Activated naive CD4-positive, alpha-beta T cell treated with anti-CD3 and anti-CD28 coated beads, Interleukin-2, amount 10 ng/mL, durations not matched to agents 7 days and 5 days (primary cell): ENCODE results near the gene STK11IP.

ENCODE experiments used
- CTCF ChIA-PET: fragments of 350-600 bp; sonication (Branson Sonifier 250); formaldehyde crosslinking; loops from one replicate; lab custom pipeline; 2021; ENCODE audit warnings: antibody characterized with exemption; lab: Charles Lee
- DNase-seq: peaks from one replicate; pipeline ENCODE4 v3.0.0-alpha.2; 2020
- H3K27ac Mint-ChIP-seq: one replicate; pipeline ENCODE4 v1.8.0; 2021; ENCODE audit warnings: mild to moderate bottlenecking, moderate library complexity, mixed read lengths
- H3K27me3 Mint-ChIP-seq: one replicate; pipeline ENCODE4 v1.8.0; 2021; ENCODE audit warnings: mild to moderate bottlenecking, mixed read lengths
- H3K36me3 Mint-ChIP-seq: one replicate; pipeline ENCODE4 v1.8.0; 2021; ENCODE audit warnings: mixed read lengths
- H3K4me1 Mint-ChIP-seq: one replicate; pipeline ENCODE4 v1.8.0; 2021; ENCODE audit warnings: mixed read lengths
- H3K4me3 Mint-ChIP-seq: one replicate; pipeline ENCODE4 v1.8.0; 2021; ENCODE audit warnings: mild to moderate bottlenecking, moderate library complexity, mixed read lengths
- H3K9me3 Mint-ChIP-seq: one replicate; pipeline ENCODE4 v1.8.0; 2021; ENCODE audit warnings: mixed read lengths

Gene STK11IP

DNA sequence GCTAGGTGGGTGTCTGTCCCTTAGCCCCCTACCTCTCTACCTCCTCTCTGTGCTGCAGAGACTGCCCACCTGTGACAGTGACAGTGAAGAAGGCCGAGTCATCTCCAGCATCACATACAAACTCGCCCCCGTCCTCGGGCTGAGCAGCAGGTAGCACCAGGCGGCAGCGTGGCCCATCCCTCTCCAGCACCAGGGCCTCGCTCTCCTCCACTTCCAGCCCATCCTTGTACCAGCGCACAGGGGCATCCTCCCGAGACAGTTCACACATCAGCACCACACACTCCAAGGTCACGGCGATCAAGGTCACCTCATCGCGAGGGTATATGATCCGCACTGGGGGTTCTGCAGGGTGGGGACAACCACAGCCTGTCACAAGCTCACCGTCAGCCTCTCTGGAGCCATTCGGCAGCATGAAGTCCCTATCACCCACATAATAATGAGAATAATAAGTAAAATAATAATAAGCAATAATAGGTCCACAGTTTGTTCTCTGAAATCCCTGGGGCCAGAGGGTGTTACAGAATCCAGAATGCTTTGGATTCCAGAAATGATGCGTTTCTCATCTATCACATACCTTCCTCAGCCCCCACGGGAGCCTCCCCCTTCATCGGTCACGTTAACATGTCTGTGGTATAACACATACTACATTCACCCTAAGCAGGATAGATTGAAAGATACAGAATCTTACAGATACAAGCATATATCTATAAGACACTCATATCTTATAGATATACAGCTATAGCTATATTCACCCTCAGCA is 38.3 kb upstream of the STK11IP start:
- CTCF ChIA-PET = interaction anchor here (1.0 to 3.8 kb wide), 8 partner anchors 9 to 86 kb away, joined by 3 to 35 read pairs (median 7); partner anchors contain the start of gene OBSL1
- Mint-ChIP-seq H3K27ac (no peak overlapping the region), H3K36me3 (no peaks in the 10 kb centered on the region), H3K4me3 (no peak overlapping the region), H3K27me3 (peaks cover 18% of the 10 kb centered on the region), H3K9me3 (no peaks in the 10 kb centered on the region), H3K4me1 (no peaks in the 10 kb centered on the region)
- DNase-seq = no peak

- H3K27ac Mint-ChIP-seq = no peak overlapping the region
- peaks cover 21% of the 10 kb centered on the region for H3K27me3 Mint-ChIP-seq
- CTCF ChIA-PET = interaction anchor here (0.7 to 3.8 kb wide), 18 partner anchors 9 to 85 kb away, joined by 3 to 35 read pairs (median 5); partner anchors contain the start of gene OBSL1
- H3K36me3 Mint-ChIP-seq = no peaks in the 10 kb centered on the region
- no peaks in the 10 kb centered on the region for H3K9me3 Mint-ChIP-seq
- no peaks in the 10 kb centered on the region for H3K4me1 Mint-ChIP-seq
- no peak overlapping the region for H3K4me3 Mint-ChIP-seq
- DNase-seq = peak; percentile 32
These were observed 37.4 kb upstream of the STK11IP start for GRCh38 chr2:219560037-219560892.

GRCh38 chr2:219560893-219561178 is 36.8 kb upstream of the STK11IP start:
- CTCF ChIA-PET = interaction anchor here (0.7 to 3.8 kb wide), 17 partner anchors 8 to 82 kb away, joined by 3 to 35 read pairs (median 5); partner anchors contain the start of gene OBSL1
- no peak for DNase-seq
- Mint-ChIP-seq H3K27me3 (peaks cover 23% of the 10 kb centered on the region), H3K27ac (no peak overlapping the region), H3K9me3 (no peaks in the 10 kb centered on the region), H3K36me3 (no peaks in the 10 kb centered on the region), H3K4me1 (no peaks in the 10 kb centered on the region), H3K4me3 (no peak overlapping the region)

- DNase-seq = no peak
- no peaks in the 10 kb centered on the region for H3K36me3 Mint-ChIP-seq
- H3K4me1 Mint-ChIP-seq = no peaks in the 10 kb centered on the region
- H3K9me3 Mint-ChIP-seq = no peaks in the 10 kb centered on the region
- CTCF ChIA-PET = interaction anchor here (0.8 to 3.8 kb wide), 11 partner anchors 7 to 82 kb away, joined by 3 to 35 read pairs (median 5); no protein-coding TSS in a partner anchor
- H3K27me3 Mint-ChIP-seq = peaks cover 29% of the 10 kb centered on the region
- no peak overlapping the region for H3K4me3 Mint-ChIP-seq
- H3K27ac Mint-ChIP-seq = no peak overlapping the region
These were observed 36.2 kb upstream of the STK11IP start for GRCh38 chr2:219561179-219562048.

- Mint-ChIP-seq H3K9me3 (no peaks in the 10 kb centered on the region), H3K4me3 (no peak overlapping the region), H3K27me3 (peaks cover 36% of the 10 kb centered on the region), H3K27ac (no peak overlapping the region), H3K4me1 (no peaks in the 10 kb centered on the region), H3K36me3 (no peaks in the 10 kb centered on the region)
- DNase-seq = no peak
- CTCF ChIA-PET = interaction anchor here (0.8 to 3.8 kb wide), 2 partner anchors 22 to 87 kb away, joined by 6 to 35 read pairs; no protein-coding TSS in a partner anchor
These were observed 35.3 kb upstream of the STK11IP start for GRCh38 chr2:219562049-219563020.

GRCh38 chr2:219563271-219563928 is 34.3 kb upstream of the STK11IP start:
- peaks cover 44% of the 10 kb centered on the region for H3K27me3 Mint-ChIP-seq
- no peaks in the 10 kb centered on the region for H3K36me3 Mint-ChIP-seq
- CTCF ChIA-PET = no interaction called here
- no peaks in the 10 kb centered on the region for H3K9me3 Mint-ChIP-seq
- H3K4me1 Mint-ChIP-seq = no peaks in the 10 kb centered on the region
- no peak overlapping the region for H3K4me3 Mint-ChIP-seq
- H3K27ac Mint-ChIP-seq = no peak overlapping the region
- DNase-seq = no peak

- peaks cover 57% of the 10 kb centered on the region for H3K27me3 Mint-ChIP-seq
- CTCF ChIA-PET = interaction anchor here (0.5 kb wide), 1 partner anchor 270 kb away, joined by 3 read pairs; no protein-coding TSS in a partner anchor
- H3K27ac Mint-ChIP-seq = no peak overlapping the region
- no peaks in the 10 kb centered on the region for H3K36me3 Mint-ChIP-seq
- no peaks in the 10 kb centered on the region for H3K9me3 Mint-ChIP-seq
- DNase-seq = no peak
- H3K4me3 Mint-ChIP-seq = no peak overlapping the region
- H3K4me1 Mint-ChIP-seq = peaks cover 3% of the 10 kb centered on the region
These were observed 32.3 kb upstream of the STK11IP start for GRCh38 chr2:219565130-219566080.

DNA sequence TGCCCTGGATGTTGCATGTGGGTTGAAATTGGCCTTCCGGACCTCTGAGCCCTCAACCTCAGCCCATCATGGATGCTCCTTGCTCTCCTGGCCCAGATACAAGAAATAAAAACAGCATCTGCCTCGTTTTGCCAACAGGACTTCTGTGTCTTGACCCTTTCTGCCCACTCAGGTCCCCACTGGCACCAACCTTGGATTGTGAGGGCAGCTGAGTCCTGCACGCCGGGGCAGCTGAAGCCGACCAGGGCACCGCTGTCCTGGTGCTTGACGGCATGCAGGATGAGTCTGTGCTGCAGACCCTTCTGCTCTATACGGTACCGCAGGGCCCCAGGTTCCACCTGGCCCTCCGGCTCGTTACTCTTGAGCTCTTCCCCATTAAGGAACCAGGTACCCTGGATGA is 31.0 kb upstream of the STK11IP start:
- Mint-ChIP-seq H3K27me3 (peaks cover 61% of the 10 kb centered on the region), H3K9me3 (no peaks in the 10 kb centered on the region), H3K27ac (no peak overlapping the region), H3K36me3 (no peaks in the 10 kb centered on the region), H3K4me1 (peaks cover 3% of the 10 kb centered on the region), H3K4me3 (no peak overlapping the region)
- CTCF ChIA-PET = no interaction called here
- no peak for DNase-seq

DNA sequence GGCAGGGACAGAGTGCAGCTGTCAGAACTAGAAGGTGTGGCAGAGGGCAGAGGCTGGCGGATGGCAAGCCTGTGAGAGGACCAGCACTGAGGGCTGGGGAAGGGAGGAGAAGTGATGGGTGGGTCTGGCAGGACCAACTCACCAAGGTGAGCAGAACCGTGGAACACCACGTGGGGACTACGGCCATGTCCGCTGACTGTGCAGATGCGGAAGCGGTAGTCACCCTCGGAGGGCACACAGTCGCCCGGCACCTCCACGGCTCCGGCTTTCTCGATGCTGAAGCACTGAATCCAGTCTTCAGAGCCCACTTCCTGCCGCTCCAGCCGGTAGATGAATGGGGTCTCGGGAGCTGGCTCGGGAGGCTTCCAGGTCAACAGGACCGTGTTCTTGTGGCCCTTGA is 30.5 kb upstream of the STK11IP start:
- Mint-ChIP-seq H3K27me3 (peaks cover 66% of the 10 kb centered on the region), H3K36me3 (no peaks in the 10 kb centered on the region), H3K4me1 (peaks cover 3% of the 10 kb centered on the region), H3K4me3 (no peak overlapping the region), H3K27ac (no peak overlapping the region), H3K9me3 (no peaks in the 10 kb centered on the region)
- DNase-seq = no peak
- CTCF ChIA-PET = no interaction called here

DNA sequence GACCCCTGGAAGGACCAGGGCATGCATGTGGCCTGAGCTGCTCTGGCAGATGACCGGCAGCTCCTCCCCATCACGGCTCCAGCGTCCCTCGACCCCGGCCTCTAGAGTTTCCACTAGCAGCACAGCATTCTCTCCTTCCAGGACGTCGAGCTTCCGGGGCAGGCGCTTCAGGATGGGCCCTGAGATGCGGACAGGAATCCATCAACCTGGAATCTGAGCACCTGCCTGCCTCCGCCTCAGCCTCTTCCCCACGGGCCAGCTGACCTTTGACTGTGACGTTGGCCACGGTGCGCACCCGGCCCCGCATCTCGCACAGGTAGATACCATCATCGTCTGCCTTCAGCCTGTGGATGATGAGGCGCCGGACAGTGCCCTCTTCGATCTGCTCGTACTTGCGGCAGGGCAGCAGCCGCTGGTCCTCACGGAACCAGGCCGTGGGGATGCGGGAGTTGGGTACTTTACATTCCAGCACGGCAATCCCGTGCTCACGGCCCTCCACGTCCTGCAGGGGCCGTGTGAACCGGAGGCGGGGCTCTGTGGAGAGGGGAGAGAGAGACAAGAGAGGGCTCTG is 29.8 kb upstream of the STK11IP start:
- H3K4me1 Mint-ChIP-seq = peaks cover 3% of the 10 kb centered on the region
- peaks cover 74% of the 10 kb centered on the region for H3K27me3 Mint-ChIP-seq
- H3K36me3 Mint-ChIP-seq = no peaks in the 10 kb centered on the region
- DNase-seq = no peak
- no peaks in the 10 kb centered on the region for H3K9me3 Mint-ChIP-seq
- H3K4me3 Mint-ChIP-seq = no peak overlapping the region
- CTCF ChIA-PET = interaction anchor here (1.1 to 2.1 kb wide), 2 partner anchors 7 to 27 kb away, joined by 3 to 5 read pairs; no protein-coding TSS in a partner anchor
- H3K27ac Mint-ChIP-seq = no peak overlapping the region

- CTCF ChIA-PET = interaction anchor here (2.1 kb wide), 1 partner anchor 8 kb away, joined by 5 read pairs; no protein-coding TSS in a partner anchor
- Mint-ChIP-seq H3K36me3 (no peaks in the 10 kb centered on the region), H3K4me3 (no peak overlapping the region), H3K9me3 (no peaks in the 10 kb centered on the region), H3K27ac (no peak overlapping the region), H3K27me3 (peaks cover 85% of the 10 kb centered on the region), H3K4me1 (peaks cover 3% of the 10 kb centered on the region)
- DNase-seq = no peak
These were observed 28.6 kb upstream of the STK11IP start for GRCh38 chr2:219569041-219569440.
